GM21786 (cell line): Measurements from ENCODE around the gene SHCBP1L.
"Not testable (repeated sequence)": the region's sequence is repeated elsewhere in the genome, so short reads cannot be mapped to it uniquely, and the experiment has no call there.

Experiments
- ATAC-seq: cut with Tn5 transposase; IDR thresholded peaks from one replicate; pipeline ENCODE4 v1.9.1; 2021; ENCODE audit not compliant: unreplicated experiment

The SHCBP1L gene

DNA sequence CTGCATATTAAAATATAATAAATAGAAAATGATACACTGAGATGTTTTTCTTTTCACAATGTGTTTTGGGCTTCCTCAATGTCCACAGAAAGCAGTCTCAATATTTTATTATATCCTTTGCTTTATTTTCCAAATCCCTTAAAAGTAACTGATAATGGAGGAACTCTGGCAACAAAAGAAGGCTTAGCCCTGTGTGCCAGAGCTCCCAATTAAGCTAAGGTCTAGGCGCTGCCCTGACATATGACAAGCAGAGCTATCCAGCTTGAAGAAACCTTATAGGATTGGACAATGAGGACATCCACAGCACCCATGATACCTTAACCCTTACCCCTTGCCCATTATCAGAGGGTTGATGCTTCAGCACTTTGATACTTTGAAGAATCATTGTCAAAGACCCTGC is 12.9 kb upstream of the SHCBP1L start:
- no peak for ATAC-seq

DNA sequence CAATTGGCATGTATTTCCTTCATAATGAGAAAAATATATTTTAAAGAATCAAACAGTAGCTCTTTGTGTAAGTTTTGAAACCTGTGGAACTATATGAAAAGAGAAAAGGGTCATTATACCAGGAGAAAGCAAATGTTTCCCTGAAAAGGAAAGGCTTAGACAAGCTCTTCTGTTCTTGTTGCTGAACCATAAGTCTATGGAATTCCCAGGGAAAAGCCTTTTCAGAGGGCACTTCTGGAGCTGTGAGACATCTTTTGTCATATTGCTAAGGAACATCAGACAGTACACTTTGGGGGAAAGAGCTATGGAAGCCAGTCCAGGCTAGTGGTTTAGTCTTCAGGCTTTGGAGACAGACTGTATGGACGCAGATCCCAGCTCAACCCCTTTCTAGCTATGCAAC is 12.1 kb upstream of the SHCBP1L start:
- no peak for ATAC-seq

DNA sequence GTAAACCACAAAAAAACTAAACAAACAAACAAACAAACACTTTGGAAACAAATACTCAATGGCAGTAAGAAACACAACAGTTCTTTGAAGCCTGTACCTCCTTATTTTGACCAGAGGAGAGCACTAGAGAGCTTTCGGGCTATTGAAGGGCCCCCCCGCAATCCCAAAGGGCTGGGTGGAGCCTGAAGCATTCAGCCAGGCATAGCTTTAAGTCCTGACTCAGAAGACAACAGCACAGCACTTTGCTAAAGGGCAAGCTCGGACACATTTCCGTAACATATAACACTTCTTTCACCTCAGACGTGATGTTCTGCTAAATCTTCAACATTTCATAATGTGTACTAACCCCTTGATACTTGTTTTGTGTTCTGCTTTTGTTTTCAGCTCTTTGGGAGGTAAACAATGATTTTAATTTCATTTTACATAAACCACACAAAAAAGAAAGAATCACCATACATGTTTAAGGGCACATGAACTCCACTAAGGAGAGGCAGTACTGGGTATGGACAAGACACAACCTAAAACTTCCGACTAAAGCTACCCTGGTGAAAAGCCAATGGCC is 9.7 kb upstream of the SHCBP1L start:
- peak; percentile 100 for ATAC-seq

DNA sequence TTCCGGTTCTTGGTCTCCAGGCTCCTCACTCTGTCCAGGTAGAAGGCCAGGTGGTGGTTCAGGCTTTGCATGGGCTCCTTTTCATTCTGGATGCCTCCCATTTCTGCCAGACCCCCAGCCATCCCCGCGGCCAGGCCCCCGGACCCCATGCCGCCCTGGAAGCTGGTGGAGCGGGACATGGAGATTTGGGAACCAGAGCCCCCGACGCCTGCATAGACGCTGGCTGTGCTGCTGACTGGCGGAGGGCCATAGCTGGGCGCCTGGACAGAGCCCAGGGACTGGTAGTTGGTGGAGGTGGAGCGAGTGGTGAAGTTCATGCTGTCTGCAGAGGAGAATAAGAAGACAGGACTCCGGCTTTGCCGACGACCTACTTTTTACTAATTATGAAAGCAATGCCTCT is 7.1 kb upstream of the SHCBP1L start:
- ATAC-seq, result no peak

DNA sequence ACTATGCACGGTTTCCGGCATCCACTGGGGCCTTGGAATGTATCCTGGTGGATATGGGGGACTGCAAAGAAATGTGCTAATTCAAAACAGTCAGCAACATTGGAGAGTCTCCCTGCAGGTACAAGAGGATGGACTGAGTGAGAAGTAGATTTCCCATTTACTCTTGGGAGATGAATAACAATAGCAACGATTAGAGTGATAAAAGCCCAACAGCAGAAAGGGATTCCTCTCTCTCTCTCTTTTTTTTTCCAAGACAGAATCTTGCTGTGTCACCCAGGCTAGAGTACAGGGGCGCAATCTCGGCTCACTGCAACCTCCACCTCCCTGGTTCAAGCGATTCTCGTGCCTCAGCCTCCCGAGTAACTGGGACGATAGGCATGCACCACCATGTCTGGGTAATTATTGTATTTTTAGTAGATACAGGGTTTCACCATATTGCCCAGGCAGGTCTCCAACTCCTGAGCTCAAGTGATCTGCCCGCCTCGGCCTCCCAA is 5.0 kb upstream of the SHCBP1L start:
- no peak for ATAC-seq

DNA sequence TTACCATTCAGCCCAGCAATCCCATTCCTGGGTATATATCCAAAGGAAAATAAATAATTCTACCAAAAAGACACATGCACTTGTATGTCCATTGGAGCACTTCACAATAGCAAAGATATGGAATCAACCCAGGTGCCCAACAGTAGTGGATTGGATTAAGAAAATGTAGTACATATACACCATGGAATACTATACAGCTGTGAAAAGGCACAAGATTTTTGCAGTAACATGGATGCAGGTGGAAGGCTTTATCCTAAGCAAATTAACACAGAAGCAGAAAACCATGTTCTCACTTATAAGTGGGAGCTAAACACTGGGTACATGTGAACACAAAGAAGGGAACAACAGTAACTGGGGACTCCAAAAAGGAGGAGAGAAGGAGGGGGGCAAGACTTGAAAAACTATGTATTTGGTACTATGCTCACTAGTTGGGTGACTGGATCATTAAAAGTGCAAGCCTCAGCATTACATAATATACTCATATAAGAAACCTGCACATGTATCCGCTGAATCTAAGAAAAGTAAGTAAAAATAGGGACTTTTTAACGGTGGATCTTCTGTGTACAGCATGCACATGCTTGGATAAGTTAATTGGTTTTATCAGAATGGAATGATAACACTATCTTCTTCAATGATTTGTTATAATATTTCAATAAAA is 3.9 kb upstream of the SHCBP1L start:
- no peak for ATAC-seq

DNA sequence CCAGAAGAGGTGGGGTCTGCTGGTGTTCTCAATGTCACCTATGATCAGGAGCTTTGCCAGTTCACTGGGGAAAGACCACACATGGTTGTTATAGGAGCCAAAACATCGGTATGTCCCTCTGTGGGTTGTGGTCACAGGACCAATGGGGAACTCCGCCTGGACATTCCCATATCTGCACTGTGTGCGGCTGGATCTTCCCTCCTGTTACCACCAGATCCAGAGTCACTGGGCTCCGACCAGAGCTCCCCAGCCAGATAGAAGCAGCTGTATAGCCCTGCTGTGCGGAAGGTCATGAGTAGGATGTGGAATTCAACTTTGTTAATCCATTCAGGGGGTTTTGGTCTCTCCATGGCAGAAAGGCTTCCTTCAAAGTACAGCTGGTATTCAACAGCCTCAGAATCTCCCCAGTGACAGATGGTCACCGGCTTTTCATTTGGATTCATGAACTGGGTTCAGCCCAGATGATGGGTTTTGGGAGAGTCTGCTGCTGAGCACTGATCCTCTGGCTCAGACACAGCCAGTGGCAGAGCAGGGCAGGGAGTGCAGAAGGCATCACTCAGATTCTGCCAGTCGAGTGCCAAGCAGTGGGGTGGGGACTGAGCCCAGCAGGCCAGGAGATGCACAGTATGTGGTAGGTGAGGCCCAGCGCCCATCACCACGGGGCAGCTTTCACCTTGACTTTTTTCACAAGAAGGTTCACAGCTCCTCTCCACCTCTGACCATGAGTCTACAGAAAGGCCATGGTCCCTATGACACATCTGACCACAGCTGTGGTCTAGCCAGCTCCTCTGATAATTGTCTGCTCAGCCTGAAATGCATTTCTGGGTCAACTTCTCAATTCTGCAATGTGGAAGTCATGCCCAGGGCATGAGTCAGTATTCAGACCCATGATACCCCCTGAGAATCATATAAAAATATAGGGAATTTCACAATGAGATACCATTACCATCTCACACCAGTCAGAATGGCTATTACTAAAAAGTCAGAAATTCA is 2.9 kb upstream of the SHCBP1L start:
- no peak for ATAC-seq

DNA sequence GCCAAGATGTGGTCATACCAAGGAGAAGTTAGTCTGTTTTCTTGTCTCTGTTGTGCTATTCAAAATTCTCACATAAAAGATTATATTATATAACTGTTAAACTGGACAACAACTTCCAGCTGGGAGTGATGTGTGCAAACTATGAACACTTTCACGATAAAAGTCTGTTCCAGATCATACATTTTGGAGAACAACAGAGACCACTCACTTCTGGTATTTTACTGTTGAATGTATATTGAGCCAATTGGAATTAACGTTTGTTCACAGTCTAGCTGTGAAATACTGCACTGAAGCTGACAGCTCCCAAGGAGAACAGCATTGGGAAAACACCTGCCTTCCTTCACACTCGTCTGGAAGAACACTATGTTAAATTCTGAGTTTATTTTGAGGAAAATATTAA is 860 bp upstream of the SHCBP1L start:
- ATAC-seq, result no peak

DNA sequence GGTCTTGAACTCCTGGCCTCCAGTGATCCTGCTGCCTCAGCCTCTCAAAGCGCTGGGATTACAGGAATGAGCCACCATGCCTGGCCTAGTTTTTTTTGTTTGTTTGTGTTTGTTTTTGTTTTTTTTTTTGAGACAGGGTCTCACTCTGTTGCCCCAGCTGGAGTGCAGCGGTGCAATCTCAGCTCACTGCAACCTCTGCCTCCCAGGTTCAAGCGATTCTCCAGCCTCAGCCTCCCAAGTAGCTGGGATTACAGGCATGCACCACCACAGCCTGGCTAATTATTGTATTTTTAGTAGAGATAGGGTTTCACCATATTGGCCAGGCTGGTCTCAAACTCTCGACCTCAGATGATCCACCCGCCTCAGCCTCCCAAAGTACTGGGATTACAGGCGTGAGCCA is 9.6 kb downstream of the SHCBP1L start:
- ATAC-seq, result not testable (repeated sequence)

DNA sequence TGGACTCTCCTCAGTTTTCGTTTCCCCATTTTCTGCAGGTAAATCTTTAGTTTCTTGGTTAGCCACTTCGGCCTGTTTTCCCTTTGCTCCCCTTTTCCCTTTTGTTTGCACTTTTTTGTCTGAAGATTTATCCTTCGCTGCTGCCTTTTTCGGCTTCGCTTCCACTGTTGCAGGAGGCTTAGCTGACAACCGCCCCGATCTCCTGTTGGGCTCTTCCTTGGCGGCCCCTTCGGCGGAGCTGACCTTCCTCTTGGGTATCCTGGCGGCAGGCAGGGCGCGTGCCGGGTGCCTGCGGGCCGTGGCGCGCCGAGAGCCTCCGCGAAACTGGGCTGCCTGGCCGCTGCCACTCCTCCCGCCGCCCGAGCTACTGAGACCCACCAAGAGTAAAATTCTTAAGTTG is 10.8 kb downstream of the SHCBP1L start:
- not testable (repeated sequence) for ATAC-seq

DNA sequence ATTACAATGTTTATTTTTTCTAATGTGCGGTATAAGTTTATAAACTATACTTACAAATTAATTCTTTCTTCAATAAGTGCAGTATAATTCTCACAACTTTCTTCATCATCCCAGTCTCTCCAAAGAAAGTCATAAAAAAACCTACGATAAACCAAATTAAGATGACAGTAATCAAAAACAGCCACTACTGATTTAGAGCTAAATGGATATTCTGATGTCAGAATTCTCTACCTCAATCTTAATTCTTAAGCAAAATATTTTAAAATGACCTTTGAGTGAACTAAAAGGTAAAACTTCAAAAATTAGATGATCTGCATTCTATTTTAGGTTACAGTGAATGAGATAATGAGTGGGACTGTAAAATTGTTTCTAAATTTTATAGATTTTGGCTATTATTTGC is 13.6 kb downstream of the SHCBP1L start:
- no peak for ATAC-seq

DNA sequence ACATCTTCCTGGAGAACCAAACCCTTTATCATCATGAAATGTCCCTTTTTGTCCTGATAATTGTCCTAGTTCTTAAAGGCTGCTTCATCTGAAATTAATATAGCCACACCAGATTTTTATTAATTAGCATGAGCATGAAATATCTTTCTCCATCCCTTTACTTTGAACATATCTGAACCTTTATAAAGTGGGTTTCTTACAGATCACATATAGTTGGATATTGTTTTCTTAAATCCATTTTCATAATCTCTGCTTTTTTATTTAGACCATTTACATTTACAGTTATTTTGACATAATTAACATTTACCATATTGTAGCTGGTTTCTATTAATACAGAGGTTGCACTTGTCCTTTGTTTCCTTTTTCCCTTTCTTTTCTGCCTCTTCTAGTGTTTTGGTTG is 17.2 kb downstream of the SHCBP1L start:
- ATAC-seq, result no peak

DNA sequence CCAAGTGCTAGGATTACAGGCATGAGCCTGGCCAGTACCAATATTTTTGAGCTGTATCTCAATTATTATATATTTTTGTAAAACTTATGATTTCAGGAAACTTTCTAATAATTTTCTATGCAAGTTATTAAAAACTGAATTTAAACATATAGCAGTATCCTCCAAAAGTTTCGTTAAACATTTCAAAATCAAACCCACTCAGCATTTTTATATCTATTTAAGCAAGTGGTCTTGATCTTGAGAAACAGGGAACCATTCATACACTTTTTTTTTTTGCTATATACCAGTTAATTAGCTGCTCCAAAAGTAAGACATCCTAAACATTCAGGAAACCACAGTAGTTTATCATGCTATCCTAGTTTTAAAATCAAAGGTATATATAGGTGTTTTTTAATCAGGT is 22.0 kb downstream of the SHCBP1L start:
- ATAC-seq, result no peak

DNA sequence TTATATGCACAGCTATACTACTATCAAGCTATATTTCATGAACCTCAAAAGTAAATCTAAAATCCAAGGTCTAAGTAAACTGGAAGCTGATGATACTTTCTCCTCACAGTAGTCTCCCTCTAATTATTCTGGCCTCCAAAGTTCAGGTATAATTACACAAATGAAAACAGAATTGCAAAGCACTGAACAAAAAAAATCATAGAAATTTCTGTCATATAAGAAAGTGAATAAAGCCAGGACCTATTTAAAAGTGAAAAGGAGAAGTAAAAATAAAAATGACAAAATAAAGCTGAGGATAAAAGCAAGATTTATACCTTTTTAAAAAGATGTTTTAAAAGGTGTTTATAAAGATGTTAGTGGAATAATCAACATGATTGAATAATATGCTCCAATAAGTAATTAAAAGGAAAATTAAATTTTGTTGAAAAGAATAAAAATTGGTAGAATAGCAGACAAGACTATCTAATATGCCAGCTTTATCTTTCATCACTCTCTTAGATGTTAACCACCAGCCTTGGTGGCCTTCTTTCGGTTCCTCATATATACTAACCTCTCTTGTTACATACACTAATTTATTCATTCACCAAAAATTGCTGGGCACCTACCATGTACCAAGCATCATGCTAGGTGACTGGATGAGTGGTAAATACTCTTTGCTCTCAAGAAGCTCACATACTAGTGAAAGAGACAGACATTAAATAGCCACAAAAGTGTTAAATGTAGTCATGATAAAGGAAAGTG is 25.1 kb downstream of the SHCBP1L start:
- no peak for ATAC-seq

DNA sequence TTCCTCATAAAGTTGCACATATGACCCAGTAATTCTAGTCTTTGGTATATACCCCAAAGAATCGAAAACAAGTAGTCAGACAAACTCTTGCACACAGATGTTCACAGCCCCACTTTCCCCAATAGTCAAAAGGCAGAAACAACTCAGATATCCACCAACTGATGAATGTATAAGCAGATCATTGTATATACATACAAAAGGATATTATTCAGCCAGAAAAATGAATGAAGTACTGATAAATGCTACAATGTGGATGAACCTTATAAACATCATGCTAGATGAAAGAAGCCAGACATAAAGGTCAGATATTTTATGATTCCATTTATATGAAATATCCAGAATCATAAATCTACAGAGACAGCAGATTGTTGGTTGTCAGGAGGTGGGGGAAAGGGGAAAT is 27.3 kb downstream of the SHCBP1L start:
- ATAC-seq, result no peak

DNA sequence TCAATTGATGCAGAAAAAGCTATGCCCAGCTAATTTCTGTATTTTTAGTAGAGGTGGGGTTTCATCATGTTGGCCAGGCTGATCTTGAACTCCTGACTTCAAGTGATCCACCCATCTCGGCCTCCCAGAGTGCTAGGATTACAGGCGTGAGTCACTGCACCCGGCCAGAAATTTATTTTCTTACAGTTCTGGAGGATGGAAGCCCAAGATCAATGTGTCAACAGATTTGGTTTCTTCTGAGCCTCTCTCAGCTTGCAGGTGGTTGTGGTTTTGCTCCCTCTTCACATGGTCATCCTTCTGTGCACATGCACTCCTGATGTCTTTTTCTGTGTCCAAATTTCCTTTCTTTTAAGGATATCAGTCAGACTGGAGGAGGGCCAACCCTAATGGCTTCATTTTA is 35.6 kb downstream of the SHCBP1L start:
- ATAC-seq, result no peak

DNA sequence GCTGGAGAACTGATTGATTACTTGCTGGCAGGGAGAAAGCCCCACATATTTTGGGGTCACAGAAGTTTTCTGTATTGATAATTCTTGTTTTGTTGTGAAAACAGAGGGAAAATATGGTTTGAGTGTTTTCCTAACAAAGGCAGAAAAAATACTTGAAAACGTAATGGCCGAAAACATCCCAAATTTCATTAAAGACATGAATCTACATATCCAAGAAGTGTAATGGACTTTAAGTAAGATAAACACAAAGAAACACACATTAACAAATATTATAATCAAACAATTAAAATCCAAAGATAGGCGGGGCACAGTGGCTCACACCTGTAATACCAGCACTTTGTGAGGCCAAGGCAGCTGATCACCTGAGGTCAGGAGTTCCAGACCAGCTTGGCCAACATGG is 39.6 kb downstream of the SHCBP1L start:
- ATAC-seq, result no peak

DNA sequence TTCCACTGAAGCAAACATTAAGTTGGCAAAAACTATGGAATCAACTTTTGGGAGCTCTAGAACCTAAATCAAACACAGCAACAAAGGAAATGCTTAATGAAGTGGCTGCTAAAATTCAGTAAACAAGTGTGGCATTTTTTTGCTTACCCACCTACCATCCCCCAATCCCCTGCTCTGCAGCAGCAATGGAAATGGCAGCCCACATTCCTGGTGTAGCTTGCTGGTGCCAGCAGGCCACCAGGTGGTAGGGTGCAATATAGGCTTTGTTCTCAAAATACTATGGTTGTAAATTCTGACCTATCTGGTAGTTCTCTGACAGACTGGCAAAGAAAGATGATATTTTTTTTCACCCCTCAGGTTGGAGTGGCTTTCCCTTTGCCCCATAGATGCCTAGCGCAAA is 42.8 kb downstream of the SHCBP1L start:
- ATAC-seq, result no peak

DNA sequence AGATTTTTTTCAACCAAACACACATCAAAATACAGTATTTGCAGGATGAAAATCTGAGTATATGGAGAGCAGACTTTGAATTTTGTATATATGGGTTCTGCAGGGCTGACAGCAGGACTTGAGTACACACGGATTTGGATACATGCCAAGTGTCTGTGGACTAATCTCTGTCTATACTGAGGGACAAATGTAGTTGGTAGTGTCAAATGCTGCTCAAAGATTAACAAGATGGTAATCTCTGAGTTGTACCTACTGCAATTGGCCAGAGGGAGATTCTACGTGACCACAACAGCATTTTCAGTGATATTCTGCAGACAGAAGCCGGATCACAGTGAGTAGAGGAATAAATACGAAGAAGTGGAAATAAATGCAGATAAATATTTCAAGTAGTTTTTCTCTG is 43.4 kb downstream of the SHCBP1L start:
- ATAC-seq, result no peak

DNA sequence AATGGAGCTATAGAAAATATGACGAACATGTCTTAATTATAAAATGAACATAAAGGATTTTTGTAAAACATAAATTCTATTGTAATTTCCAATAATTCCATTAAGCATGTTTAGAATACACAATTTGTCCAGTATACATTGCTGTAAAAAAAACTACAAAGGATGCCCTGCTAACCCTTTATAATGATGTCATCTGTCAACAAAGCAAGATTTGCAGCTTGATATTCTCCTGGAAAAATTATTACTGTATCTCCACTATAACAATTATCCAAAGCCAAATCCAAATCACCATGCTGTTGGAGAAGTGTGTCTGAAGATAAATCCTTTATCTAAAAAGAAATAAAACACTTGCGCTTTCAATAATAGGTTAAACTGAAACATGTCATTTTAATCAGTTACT is 47.6 kb downstream of the SHCBP1L start:
- ATAC-seq, result no peak

DNA sequence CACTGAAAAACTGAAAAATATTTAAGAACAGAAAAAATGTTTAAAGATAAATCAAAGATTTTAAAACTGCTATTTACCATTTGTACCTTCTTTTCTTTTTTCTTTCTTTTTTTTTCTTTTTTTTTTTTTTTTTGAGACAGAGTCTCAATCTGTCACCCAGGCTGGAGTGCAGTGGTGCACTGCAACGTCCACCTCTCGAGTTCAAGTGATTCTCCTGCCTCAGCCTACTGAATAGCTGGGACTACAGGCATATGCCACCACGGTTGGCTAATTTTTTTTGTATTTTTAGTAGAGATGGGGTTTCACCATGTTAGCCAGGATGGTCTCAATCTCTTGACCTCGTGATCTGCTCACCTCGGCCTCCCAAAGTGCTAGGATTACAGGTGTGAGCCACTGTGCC is 51.0 kb downstream of the SHCBP1L start:
- not testable (repeated sequence) for ATAC-seq
